ENCODE data around the gene PLXDC1. TPM values are rescaled to one million over a fixed set of nuclear protein-coding genes. Genes with fewer than 3 reads are reported as not detected.
"Not testable (repeated sequence)": the region's sequence is repeated elsewhere in the genome, so short reads cannot be mapped to it uniquely, and the experiment has no call there.

PLXDC1 gene
- total RNA-seq, 1 experiment from 2014 or later, result 0.81 TPM

DNA sequence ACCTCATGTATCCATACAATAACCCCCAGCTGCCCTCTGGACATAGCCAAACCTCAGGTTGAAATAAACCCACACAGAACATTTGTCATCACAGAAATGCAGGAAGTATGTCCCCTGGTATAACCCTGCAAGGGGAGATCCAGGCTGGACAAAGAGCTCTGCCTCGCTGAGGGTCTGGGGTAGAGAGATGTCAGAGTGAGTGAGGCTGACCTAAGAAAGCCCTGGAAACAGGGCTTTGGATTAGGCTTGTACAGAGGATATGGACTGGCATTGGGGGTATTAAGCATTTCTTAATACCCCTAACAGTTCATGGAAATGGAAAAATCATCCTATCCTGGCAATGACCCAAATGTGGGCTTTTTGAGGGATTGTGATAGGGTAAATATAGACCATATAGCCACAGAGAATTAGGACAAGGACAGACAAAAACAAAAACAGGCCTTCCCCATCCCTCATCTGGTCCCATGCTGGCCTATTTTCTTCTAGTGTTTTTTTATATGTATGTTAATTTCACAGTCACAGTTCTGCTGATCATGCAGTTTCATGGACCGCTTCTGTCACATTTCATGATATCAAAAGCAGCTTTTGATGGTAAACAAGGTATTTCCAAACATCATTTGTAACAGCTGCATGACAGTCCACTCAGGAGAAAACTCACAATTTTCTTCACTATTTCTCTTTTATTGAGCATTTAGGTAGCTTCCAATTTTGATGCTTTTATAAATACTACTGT lies 26.1 kb downstream of the PLXDC1 start:
- DNase-seq (ENCODE audit: low read depth), result no peak

DNA sequence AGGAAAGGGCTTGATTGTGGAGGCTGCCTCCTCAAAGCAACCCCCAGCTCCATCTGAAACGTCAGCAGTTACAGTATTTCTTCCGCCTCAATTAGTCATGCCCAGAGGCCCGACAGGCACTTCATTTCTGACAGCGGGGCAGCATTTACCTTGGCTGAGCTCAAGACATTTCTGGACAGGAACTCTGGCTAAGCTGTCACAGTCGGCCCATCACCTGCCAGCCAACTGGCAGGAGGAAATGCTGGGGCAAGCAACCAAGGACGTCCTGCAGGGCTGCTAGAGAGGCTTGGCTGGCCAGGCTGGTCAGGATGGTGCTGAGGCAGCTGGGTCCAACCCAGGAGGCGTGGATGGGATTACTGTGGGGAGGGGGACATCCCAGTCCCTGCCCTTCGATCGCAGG lies 27.8 kb downstream of the PLXDC1 start:
- DNase-seq (ENCODE audit: low read depth), result peak; percentile 60

DNA sequence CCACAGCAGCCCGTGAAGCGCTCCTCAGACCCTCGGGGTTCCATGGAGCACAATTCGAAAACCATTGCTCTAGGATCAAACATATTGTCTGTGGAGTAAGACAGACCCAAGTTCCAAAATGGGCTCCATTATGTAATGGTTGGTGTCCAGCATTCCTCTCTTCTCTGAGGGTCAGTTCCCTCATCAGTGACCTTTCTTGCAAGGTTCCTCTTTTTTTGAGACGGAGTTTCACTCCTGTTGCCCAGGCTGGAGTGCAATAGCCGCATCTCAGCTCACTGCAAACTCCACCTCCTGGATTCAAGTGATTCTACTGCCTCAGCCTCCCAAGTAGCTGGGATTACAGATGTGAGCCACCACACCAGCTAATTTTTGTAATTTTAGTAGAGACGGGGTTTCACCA lies 28.4 kb downstream of the PLXDC1 start:
- DNase-seq (ENCODE audit: low read depth), result no peak

DNA sequence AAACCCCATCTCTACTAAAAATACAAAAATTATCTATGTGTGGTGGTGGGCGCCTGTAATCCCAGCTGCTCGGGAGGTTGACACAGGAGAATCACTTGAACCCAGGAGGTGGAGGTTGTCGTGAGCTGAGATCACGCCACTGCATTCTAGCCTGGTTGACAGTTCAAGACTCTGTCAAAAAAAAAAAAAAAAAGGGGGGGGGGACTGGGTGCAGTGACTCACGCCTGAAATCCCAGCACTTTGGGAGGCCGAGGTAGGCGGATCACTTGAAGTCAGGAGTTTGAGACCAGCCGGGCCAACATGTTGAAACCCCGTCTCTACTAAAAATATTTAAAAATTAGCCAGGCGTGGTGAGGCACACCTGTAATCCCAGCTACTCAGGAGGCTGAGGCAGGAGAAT lies 29.5 kb downstream of the PLXDC1 start:
- not testable (repeated sequence) for DNase-seq (ENCODE audit: low read depth)

DNA sequence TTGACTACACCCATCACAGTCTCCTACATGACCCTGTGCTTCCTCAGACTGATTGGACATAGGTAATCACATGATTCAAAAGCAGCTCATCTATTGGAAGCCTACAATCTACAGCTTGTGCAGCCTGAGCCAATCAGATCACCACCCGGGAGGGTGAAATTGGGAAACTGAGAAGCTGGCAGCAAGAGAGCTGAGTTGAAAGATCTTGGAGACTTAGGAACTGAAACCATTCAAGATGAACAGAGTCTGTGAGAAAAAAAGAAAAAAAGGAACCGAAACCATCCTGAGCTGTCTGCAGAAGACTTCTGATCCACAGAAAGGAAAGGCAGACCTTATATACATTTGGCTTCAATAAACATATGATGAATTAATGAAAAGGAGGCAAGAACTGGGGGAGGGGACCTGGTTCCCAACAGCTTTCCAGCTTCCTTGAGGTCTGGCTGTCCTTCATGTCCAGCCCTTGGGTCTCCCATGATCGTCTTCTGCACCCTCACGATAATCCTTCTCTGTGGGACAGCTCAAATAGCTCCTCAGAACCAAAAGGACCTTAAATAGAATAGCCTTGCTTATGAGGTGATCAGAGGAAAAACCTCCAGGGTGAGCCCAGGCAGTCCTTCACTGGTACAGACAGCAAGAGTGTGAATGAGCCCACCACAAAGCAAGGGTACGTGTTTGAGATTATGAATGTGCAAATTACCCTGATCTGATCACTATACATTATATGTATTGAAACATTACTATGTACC lies 32.6 kb downstream of the PLXDC1 start:
- no peak for DNase-seq (ENCODE audit: low read depth)

DNA sequence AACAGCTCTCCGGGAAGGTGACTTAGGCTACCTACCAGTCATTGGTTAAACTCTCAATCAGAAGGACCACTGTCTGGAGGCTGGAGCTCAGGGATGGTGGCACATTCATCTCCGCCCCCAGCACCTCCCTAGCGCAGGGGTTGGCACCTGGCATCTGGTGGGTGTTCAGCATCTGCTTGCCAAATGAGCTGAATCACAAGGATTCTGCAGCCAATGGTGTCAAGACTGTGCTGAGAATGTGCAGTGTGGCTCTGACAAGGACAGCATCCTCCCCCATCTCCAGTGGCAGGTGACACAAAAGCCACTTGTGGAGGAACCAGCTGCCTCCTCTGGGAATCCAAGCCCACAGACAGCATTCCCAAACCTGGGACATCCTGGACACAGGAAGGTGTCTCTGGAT lies 35.2 kb downstream of the PLXDC1 start:
- no peak for DNase-seq (ENCODE audit: low read depth)

DNA sequence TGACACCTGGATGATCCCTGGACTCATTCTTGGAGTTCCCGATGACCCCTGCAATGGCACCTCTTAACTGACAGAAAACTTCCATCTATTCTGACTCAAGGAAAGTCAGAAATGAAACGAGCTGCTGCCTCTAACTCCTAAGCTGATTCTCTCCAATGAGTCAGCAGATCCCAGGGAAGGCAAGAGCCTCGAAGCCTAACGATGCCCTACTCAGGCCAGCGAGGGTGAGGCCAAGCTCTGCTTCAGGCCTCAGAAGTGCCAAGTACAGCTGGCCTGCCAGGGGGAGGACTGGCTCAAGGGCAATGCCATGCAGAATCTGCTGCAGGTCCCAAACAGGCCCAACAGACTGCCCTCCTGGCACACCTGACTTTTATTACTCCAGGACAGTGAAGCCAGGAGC lies 36.3 kb downstream of the PLXDC1 start:
- peak; percentile 43 for DNase-seq (ENCODE audit: low read depth)

DNA sequence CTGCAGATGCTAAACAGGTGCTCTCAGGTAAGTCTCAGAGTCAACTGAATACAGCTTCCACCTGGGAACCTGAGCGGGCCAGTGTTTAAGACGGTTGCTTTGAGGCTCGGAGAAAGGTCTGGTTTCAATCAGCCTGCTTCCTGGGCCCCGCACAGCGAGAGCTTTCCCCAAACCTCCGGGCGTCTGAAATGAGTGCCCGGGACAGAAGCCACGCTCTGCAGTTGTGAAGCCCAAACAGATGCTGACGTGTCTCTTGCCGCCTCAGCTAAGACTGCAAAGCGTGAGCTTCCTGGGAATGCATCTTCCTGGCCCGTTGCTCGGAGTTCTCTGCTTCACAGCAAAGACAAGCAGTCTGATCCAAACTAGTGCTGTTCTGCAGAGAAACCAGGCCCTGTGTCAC lies 36.7 kb downstream of the PLXDC1 start:
- no peak for DNase-seq (ENCODE audit: low read depth)

DNA sequence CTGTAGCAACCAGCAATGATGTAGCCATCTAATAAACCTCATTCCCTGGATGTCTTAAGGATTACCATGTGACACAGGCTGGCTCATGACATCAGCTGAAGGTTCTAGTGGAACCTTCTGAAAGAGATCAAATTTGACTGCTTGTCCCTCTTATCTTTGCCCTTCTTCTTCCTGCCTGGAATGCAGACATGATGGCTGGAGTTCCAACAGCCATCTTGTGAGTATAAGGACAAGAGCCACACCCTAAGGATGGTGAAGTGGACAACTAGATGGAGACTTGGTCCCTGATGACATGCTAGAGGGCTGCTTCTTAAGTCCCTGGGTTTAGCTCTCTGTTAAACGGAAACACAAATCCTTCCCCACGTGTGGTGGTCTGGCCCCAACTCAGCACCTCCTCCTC lies 37.6 kb downstream of the PLXDC1 start:
- no peak for DNase-seq (ENCODE audit: low read depth)

DNA sequence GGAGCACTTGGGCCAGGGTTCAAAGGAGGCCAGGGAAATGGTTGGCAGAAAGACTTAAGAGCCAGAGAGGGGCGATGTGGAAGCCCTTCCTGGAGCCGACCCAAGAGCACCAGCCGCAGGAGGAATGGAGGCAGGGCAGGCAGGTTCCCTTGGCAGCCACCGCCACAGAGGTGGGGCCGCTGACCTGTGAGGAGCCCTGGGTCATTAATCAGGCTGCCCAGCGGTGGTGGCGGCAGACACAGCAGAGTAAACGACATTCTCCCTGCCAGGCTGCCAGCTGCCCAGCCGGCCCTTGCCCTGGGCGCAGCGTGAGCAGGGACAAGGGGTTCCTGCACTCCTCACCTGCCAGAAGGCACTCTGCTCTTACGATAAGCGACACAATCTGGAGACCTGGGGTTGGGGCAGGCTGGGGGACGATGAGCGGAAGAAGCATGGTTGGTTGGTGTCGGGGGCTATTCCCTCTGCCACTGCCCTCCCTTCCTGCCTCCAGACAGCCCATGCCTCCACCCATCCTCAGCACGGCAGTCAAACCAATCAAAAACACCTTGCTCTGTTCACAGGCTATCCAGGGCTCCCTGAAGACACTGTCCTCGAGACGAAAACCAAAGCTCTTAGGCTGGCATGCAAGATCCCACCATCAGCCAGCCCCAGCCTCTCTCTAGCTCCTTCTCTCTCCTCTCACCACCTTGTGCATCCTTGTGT lies 40.9 kb downstream of the PLXDC1 start:
- peak; percentile 38 for DNase-seq (ENCODE audit: low read depth)

DNA sequence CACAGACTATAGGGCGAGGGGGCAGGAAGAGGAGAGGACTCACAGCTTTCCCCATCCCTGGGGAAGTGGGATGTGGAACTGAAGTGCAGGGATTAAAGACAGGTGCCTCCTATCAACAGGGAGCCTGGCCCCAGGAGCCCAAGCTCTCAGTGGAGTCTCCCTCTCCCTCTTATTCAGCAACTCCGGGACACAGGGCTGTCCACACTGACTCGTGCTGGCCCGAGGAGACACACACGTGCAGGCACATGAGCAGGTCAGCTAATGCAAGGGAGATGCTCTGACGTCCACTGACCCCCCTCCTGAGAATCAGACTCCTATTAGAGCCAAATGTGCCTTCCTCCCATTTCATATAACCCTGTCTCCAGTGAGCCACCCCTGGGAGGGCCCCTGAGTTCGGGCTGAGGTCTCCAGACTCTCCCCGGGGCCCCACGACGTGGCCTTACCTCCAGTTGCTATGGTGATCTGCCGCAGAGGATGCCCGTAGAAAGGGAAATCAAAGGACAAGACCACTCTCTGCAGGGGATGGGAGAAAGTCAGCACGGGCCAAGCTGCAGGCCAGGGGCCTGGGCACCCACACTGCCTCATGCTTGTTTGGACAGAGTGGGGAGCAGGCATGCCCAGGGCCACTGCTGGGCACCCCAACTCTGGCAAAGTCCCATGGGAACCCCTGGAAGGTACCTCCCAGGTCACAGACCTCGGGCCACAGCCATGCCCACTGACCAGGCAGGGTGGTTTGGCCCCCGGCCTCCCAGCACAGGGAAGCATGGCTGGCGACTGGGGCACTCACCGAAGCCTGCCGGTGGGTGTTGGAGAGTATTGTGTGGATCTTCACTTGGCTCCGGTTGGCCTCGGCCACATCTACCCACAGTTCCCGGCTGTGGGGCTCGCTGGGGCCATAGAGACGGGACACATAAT lies 42.7 kb downstream of the PLXDC1 start:
- DNase-seq (ENCODE audit: low read depth), result no peak

DNA sequence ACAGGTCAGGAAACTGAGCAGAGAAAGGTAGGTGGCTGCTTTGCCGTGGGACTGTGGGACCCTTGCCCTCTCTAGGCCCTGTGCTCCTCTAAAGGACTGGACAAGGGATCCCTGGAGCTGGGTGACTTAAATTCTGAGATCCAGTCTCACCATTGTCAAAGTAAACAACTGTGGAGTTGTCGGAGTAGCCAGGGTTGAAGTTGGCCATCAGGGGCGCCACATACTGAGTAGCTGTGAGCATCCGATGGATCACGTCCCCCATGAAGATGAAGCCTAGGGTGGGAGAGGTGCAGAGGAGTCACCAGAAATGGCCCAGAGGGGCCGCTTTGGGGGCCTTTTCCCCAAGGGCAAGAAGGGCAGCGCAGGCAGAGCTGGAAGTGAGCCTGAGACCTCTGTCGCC lies 43.5 kb downstream of the PLXDC1 start:
- DNase-seq (ENCODE audit: low read depth), result no peak

DNA sequence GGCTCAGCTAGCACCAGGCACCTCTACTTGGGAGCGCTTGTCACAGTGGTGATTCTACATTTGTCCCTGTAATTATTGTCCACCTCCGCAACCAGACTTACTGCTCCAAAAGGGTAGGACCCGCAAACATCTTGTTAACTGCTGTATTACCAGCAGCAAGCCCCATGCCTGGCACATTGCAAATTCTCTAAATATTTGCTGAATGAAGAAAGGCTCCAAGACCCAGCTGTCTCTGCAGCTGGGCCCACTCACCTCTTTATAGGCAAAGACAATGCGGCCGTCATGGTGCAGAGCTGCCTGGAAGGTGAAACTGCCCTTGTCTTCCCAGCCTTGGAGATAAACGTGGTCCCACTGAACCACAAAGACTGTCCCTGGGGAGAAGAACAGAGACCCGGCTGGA lies 44.3 kb downstream of the PLXDC1 start:
- no peak for DNase-seq (ENCODE audit: low read depth)

DNA sequence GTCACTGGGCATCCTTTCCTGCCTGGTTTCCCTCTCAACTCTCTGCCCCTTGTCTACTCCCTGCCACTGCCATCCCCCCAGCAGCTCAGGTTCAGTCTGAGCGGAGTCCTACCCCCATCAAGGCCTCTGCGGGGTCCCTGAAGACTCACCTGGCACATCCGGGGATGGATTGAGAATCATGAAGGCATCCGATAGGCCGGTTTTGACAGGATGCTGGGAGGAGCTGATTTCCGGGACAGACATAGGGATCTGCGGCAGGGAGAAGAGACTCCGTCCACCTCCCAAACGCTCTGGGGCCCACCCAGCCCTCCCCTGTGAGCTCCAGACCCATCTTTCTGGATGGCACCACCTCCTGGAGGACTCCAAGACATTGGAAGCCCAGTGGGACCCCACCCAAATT lies 45.7 kb downstream of the PLXDC1 start:
- no peak for DNase-seq (ENCODE audit: low read depth)

DNA sequence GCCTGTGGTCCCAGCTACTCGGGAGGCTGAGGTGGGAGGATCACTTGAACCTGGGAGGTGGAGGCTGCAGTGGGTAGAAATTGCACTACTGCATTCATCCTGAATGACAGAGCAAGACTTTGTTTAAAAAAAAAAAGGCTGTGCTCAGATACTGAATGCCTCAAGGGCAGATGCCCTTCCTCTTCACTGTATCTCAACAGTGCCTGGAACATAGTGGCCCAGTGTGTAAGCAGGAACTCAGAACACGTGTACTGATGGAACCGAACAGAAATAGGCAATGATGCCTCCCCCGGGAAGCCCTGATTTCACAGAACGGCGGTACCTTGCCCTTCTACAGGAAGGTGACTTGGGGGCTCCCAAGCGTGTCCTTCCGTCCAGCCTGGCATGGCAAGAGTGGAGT lies 46.8 kb downstream of the PLXDC1 start:
- no peak for DNase-seq (ENCODE audit: low read depth)

DNA sequence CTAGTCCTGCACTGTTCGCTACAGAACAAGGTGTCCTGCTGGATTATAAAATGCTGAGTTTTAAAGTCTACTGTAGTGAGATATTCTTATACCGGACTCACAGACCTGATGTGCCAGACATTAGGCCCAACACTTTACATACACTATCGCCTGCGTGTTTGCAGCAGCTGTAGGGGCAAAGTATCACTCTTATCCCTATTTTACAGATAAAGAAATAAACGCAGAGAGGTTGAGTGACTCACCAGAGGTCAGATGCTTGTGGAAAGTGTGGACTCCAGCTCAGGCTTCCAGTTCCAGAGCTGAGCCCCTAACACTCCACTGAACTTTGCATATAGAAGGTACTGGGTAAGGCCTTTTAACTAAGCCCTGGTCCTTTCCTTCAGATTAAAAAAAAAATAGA lies 47.4 kb downstream of the PLXDC1 start:
- peak; percentile 22 for DNase-seq (ENCODE audit: low read depth)

DNA sequence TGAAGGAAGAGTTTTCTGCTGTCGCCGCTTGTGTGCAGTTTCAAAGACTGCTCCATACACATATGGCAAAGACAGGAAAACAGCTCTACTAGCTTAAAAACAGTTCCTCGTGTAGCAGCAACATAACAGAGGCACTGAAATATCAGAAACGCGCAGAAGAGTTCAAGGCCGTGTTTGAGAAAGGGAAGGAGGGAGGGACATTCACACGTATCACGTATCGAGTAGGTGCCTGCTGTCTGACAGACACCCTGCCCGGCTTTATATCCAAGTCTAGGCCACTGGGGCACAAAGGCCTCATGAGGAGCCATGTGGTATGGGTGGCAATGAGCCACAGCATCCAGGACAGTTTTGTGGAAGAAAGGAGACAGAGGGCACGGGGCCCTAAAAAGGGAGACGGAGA lies 50.3 kb downstream of the PLXDC1 start:
- no peak for DNase-seq (ENCODE audit: low read depth)

DNA sequence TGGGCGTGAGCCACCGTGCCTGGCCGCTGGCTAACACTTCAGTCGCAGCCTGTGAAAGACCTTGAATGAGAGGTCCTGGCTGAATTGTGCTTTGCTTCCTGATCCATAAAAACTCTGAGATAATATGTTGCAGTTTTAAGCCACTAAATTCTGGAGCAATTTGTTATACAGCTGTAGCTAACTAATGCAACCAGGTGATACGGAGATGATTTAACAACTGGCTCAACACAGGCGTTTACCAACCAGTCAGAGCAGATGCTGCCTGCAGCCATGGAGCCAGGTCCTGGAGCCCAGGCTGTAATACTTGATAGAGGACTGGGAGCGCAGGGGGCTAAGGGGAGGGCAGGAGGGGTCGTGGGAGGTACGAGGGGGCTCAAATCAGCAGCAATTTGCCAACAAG lies 50.9 kb downstream of the PLXDC1 start:
- DNase-seq (ENCODE audit: low read depth), result no peak

DNA sequence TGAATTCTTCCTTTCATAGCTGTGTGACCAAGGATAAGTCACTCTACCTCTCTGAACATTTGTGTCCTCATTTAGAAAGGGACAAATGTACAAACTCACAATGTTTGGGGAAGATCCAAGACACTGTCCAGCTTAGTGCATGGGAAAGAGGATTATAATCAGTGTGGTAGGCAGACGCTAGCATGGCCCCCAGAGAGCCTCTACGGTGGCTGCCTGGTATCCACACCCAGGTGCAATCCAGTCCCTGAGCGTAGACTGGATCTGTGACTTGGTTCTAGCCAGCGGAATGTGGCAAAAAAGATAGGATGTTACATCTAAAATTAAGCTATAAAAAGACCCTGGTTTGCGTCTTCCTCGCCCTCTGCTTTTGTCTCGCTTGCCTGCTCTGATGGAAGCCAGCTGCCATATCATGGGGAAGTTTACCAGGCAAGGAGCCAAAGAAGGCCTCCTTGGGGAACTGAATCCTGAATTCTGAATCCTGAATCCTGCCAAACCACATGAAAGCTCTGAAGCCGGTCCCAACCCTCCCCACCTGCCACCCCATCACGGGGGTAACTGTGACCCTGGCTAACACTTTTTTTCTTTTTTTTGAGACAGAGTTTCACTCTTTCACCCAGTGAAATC lies 51.7 kb downstream of the PLXDC1 start:
- DNase-seq (ENCODE audit: low read depth), result peak; percentile 14

DNA sequence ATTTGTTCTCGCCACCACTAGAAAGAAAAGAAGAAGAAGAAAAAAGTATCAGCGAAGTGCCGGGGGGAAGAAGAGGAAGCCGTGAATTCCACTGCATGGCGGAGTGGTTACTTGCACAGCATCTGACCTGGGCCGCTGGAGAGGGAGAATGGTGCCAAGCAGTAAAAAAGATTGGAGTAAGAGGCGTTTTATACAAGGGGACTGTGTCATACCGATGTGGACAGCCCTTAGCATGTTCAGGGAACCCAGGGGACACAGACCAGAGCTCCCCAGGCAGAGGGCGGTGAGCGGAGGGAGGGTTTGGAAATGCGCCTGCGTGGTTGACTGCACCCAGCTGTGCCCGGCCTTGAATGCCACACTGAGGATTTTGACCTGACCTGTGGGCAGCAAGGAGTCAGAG lies 52.8 kb downstream of the PLXDC1 start:
- no peak for DNase-seq (ENCODE audit: low read depth)

DNA sequence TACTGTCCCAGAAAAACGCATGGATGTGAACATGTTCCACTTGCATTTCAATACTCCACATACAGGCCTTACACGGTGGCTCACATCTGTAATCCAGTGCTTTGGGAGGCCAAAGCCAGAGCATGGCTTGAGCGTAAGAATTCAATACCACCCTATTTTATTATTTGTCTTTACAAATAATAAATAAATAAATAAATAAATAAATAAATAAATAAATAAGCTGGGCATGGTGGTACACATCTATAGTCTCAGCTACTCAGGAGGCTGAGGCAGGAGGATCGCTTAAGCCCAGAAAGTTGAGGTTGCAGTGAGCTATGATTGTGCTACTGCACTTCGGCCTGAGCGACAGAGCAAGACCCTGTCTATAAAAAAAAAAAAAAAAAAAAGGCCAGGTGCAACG lies 53.9 kb downstream of the PLXDC1 start:
- DNase-seq (ENCODE audit: low read depth), result no peak
